Activated B cell treated with CpG ODN at 0.5 μM for 24 hours (primary cell): ENCODE data around the gene PAK5. TPM values are rescaled to one million over a fixed set of nuclear protein-coding genes. Genes with fewer than 3 reads are reported as not detected.

ENCODE experiments used
- ATAC-seq: fragments of 200-7000 bp; cut with Tn5 transposase; one replicate; pipeline ENCODE4 v1.10.0; 2021; ENCODE audit warnings: low read depth, mild to moderate bottlenecking, moderate library complexity
- CTCF ChIA-PET: fragments of 350-600 bp; sonication (Branson Sonifier 250); formaldehyde crosslinking; loops from one replicate; lab custom pipeline; 2021; ENCODE audit warnings: antibody characterized with exemption; lab: Charles Lee
- POLR2A ChIA-PET: fragments of 350-600 bp; sonication (Branson Sonifier 250); formaldehyde crosslinking; loops from one replicate; lab custom pipeline; 2021; ENCODE audit warnings: antibody characterized with exemption; lab: Charles Lee
- DNase-seq: peaks from one replicate; pipeline ENCODE4 v3.0.0; 2022
- H3K27ac Mint-ChIP-seq: one replicate; pipeline ENCODE4 v1.8.0; 2020; ENCODE audit warnings: mixed read lengths
- H3K27me3 Mint-ChIP-seq: one replicate; pipeline ENCODE4 v1.8.0; 2021; ENCODE audit warnings: mixed read lengths
- H3K36me3 Mint-ChIP-seq: one replicate; pipeline ENCODE4 v1.8.0; 2021; ENCODE audit warnings: low read depth, mixed read lengths
- H3K4me1 Mint-ChIP-seq: one replicate; pipeline ENCODE4 v1.8.0; 2021; ENCODE audit warnings: mixed read lengths
- H3K4me3 Mint-ChIP-seq: one replicate; pipeline ENCODE4 v1.8.0; 2020; ENCODE audit warnings: mild to moderate bottlenecking, mixed read lengths
- H3K9me3 Mint-ChIP-seq: one replicate; pipeline ENCODE4 v1.8.0; 2020; ENCODE audit warnings: mixed read lengths
- CTCF ChIP-seq: fragments of 200-600 bp; IDR thresholded peaks from one replicate; pipeline ENCODE4 v1.8.0; 2022; ENCODE audit warnings: antibody characterized with exemption, mild to moderate bottlenecking
- intact Hi-C: fragments of 100-400 bp; cut with micrococcal nuclease; formaldehyde crosslinking; loops from one replicate; pipeline ENCODE4 v1.15.1; 2024
- total RNA-seq: library from RNA; stranded (reverse); gene quantifications from 2 replicates; pipeline ENCODE4 v1.2.3, GENCODE V29; 2022

The PAK5 gene
- total RNA-seq, 1 donor from 2014 or later = not detected

DNA sequence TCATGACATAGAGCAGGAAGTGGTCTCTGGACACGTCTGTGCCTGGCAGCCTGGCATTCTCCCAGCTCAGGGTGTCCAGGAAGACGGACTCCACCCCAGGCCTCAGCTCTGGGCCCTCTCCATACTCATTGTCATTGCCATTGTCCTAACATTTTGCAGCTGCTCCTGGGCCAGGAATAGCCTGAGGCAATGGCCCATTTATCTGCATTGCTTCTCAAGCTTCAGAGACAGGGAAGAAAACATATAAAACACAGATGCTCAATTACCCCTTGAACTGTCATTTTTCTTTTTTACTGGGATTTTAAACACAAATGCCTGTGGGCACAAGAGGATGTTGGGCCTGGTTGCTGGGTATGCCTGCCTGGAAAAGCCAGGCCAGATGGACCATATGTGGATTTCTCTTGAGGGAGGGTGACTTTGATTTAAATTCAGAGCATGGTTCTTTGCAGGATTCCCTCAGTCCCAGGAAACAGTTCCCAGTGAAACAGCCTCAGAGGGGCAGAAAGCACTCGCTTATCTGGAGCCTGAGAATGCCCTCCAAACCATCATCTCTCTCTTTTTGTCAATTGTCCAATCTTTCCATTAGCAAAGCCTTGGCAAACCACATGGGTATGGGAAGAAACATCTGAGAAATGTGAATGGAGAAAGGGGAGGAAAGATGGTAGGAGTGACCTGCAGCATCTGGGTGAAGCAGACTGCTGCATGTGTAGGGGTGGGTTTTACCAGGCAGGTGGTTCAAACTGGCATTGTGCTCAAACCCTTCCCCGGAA lies 306.6 kb downstream of the PAK5 start:
- H3K9me3 Mint-ChIP-seq = peaks cover 2% of the 10 kb centered on the region
- ATAC-seq (no peak), DNase-seq (no peak)
- no peak overlapping the region for H3K4me3 Mint-ChIP-seq
- peaks cover 9% of the 10 kb centered on the region for H3K27me3 Mint-ChIP-seq
- H3K27ac Mint-ChIP-seq = no peak overlapping the region
- POLR2A ChIA-PET = no interaction called here
- TF ChIP-seq CTCF = no peak
- intact Hi-C loops = no loop called here
- no peaks in the 10 kb centered on the region for H3K4me1 Mint-ChIP-seq
- CTCF ChIA-PET = no interaction called here
- no peaks in the 10 kb centered on the region for H3K36me3 Mint-ChIP-seq

- Mint-ChIP-seq H3K27me3 (peaks cover 13% of the 10 kb centered on the region), H3K4me3 (no peak overlapping the region), H3K36me3 (no peaks in the 10 kb centered on the region), H3K9me3 (peaks cover under 1% of the 10 kb centered on the region), H3K27ac (no peak overlapping the region), H3K4me1 (no peaks in the 10 kb centered on the region)
- no peak for DNase-seq
- CTCF ChIA-PET = no interaction called here
- POLR2A ChIA-PET = no interaction called here
- ATAC-seq = no peak
- TF ChIP-seq CTCF = no peak
- intact Hi-C loops = no loop called here
Observed at GRCh38 chr20:9531581-9531980, 307.3 kb downstream of the PAK5 start.

- Mint-ChIP-seq H3K27ac (no peak overlapping the region), H3K4me3 (no peak overlapping the region), H3K4me1 (no peaks in the 10 kb centered on the region), H3K9me3 (no peaks in the 10 kb centered on the region), H3K27me3 (peaks cover 22% of the 10 kb centered on the region), H3K36me3 (no peaks in the 10 kb centered on the region)
- TF ChIP-seq CTCF = no peak
- ChIA-PET POLR2A (no interaction called here), CTCF (no interaction called here)
- ATAC-seq (no peak), DNase-seq (no peak)
- intact Hi-C loops = no loop called here
Observed at GRCh38 chr20:9523636-9524035, 315.2 kb downstream of the PAK5 start.

DNA sequence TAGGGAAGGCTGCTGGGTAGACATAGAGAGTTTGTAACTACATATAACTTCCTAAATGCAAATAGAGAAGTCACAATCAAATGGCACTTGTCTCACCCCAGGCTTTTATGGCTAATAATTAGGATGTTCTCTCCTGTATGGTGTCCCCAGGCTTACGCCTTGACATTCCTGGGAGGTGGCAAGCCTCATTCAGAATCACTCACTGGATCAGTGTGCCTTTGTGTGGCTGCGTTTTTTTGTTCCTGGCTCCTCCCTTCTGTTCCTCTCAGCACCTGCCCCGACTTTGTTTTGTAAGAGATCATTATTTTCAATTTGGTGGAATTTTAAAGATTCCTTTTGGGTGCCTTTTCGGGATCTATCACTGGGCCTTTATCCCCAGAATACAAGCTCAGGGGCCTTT lies 318.8 kb downstream of the PAK5 start:
- Mint-ChIP-seq H3K4me3 (no peak overlapping the region), H3K27me3 (peaks cover 36% of the 10 kb centered on the region), H3K4me1 (peaks cover 15% of the 10 kb centered on the region), H3K9me3 (no peaks in the 10 kb centered on the region), H3K27ac (no peak overlapping the region), H3K36me3 (no peaks in the 10 kb centered on the region)
- DNase-seq (no peak), ATAC-seq (no peak)
- ChIA-PET POLR2A (no interaction called here), CTCF (no interaction called here)
- intact Hi-C loops = no loop called here
- TF ChIP-seq CTCF = no peak

DNA sequence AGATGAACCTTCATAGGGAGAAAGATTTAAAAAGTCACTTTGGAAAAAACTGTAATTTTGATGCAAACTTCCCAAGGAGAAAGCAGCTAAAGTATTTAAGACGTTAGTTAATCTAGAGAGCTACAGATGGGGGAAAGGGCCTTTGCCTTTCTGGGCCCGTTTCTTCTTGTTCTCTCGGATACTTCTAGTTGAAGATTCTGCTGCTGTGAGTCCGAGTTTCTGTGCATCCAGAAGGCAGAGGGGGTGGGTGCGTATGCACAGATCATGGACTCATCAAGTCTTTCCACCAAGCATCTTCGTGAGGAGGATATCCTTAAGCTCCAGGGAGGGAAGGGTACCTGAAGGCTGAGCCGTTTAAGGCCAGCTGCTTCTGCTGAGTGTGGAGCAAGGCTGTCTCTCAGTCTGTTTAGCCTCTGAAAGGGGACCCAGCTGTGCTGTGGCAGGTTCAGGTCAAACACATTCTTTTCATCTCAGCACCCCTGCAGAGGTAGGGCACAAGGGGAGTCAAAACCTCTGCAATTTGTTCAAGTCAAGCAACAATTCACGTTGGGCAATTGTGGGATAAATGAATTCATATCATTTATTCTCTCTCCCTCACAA lies 320.2 kb downstream of the PAK5 start:
- ATAC-seq = no peak
- CTCF ChIA-PET = no interaction called here
- Mint-ChIP-seq H3K4me1 (peaks cover 23% of the 10 kb centered on the region), H3K27ac (no peak overlapping the region), H3K9me3 (no peaks in the 10 kb centered on the region), H3K36me3 (no peaks in the 10 kb centered on the region), H3K4me3 (no peak overlapping the region), H3K27me3 (peaks cover 42% of the 10 kb centered on the region)
- intact Hi-C loops = no loop called here
- POLR2A ChIA-PET = no interaction called here
- DNase-seq = no peak
- TF ChIP-seq CTCF = no peak
